HepG2 (cell line): ENCODE measurements around the gene POLL. TPM values are rescaled to one million over a fixed set of nuclear protein-coding genes. Genes with fewer than 3 reads are reported as not detected.
A peak's percentile ranks its signal among the peaks of the same experiment; 100 is the strongest.

ENCODE experiments used
- ATAC-seq: fragments of 200-7000 bp; cut with Tn5 transposase; 3 replicates; pipeline ENCODE4 v1.9.1; 2020; ENCODE audit warnings: mild to moderate bottlenecking, moderate library complexity
- BruUV-seq: library from RNA; stranded (reverse); fragments of 400-500 nt; replicated peaks from 2 replicates; lab custom pipeline; 2021; lab: Mats Ljungman, UMichigan
- CTCF ChIA-PET: fragments of 300-600 bp; formaldehyde crosslinking; extraction: SDS; loops from one replicate; lab custom pipeline; 2021; ENCODE audit warnings: low total read pairs, inconsistent platforms, low intra/inter-chr PET ratio; lab: Yijun Ruan, JAX
- POLR2A ChIA-PET: fragments of 350-600 bp; sonication (Branson Sonifier 250); formaldehyde crosslinking; loops from one replicate; lab custom pipeline; 2020; ENCODE audit warnings: antibody characterized with exemption, inconsistent platforms; lab: Yijun Ruan, JAX
- DNase-seq: peaks from one replicate; pipeline ENCODE4 v3.0.0-alpha.2; 2015; ENCODE audit warnings: low spot score
- FAIRE-seq: peaks from 3 replicates; lab custom pipeline; 2011; peaks lifted over from hg19 to GRCh38; lab: Jason Lieb, UNC
- H2AFZ ChIP-seq: one replicate; pipeline ENCODE4 v1.6.1; 2011; ENCODE audit warnings: low read length, inconsistent platforms
- H3K27ac ChIP-seq: fragments of 300-600 bp; 3 replicates; pipeline ENCODE4 v1.8.0; 2011; ENCODE audit warnings: mixed run types, mild to moderate bottlenecking, mixed read lengths, low read length, inconsistent platforms; ENCODE audit not compliant: insufficient read depth; ENCODE audit errors: extremely low read length
- H3K27me3 ChIP-seq, 2 experiments: fragments of 200-600 bp in 1 of 2; 2 replicates in 1 of 2; 3 replicates in 1 of 2; pipeline versions ENCODE4 v1.6.0 to v1.8.0; 2011; ENCODE audit warnings: low read length in 2 of 2, mild to moderate bottlenecking in 2 of 2, moderate library complexity in 2 of 2, inconsistent platforms in 1 of 2; ENCODE audit not compliant: insufficient read depth in 2 of 2, control insufficient read depth in 1 of 2
- H3K36me3 ChIP-seq, 2 experiments: fragments of 200-600 bp in 1 of 2; replicated peaks in 1 of 2; 2 replicates in 1 of 2; 3 replicates in 1 of 2; pipeline versions ENCODE4 v1.5.1 to v1.8.0; 2011; ENCODE audit warnings: low read length in 2 of 2, inconsistent platforms in 1 of 2; ENCODE audit not compliant: insufficient read depth in 2 of 2, control insufficient read depth in 1 of 2
- H3K4me1 ChIP-seq: 2 replicates; pipeline ENCODE4 v1.5.1; 2012; ENCODE audit warnings: low read length, inconsistent platforms; ENCODE audit not compliant: insufficient read depth
- H3K4me2 ChIP-seq: 2 replicates; pipeline ENCODE4 v1.6.0; 2011; ENCODE audit warnings: low read depth, low read length, inconsistent platforms
- H3K4me3 ChIP-seq, 3 experiments: fragments of 200-600 bp in 1 of 3; sonication (generic), shearing (Covaris generic) in 1 of 3; replicated peaks in 1 of 3; 2 replicates each; pipeline ENCODE4 v1.5.1; 2011 to 2016; ENCODE audit warnings: low read length in 3 of 3, inconsistent platforms in 2 of 3, low read depth in 2 of 3, mild to moderate bottlenecking in 2 of 3, control low read depth in 1 of 3, mixed read lengths in 1 of 3; ENCODE audit not compliant: insufficient read depth in 1 of 3
- H3K79me2 ChIP-seq: one replicate; pipeline ENCODE4 v1.6.1; 2011; ENCODE audit warnings: low read length, inconsistent platforms; ENCODE audit not compliant: insufficient read depth
- H3K9ac ChIP-seq: 2 replicates; pipeline ENCODE4 v1.6.0; 2011; ENCODE audit warnings: mild to moderate bottlenecking, low read depth, low read length, inconsistent platforms; ENCODE audit not compliant: insufficient read depth
- H3K9me3 ChIP-seq: 2 replicates; pipeline ENCODE4 v1.5.1; 2012; ENCODE audit warnings: mild to moderate bottlenecking, low read length
- H4K20me1 ChIP-seq: 2 replicates; pipeline ENCODE4 v1.6.0; 2011; ENCODE audit warnings: inconsistent platforms, mild to moderate bottlenecking, low read length, moderate library complexity; ENCODE audit not compliant: insufficient read depth
- FOXA3 ChIP-seq: IDR thresholded peaks from 2 replicates; pipeline ENCODE4 v1.6.1; 2016; ENCODE audit warnings: missing genetic modification reagents, missing compliant biosample characterization
- REL ChIP-seq: sonication (generic); formaldehyde crosslinking; conservative IDR thresholded peaks from 2 replicates; pipeline ENCODE4 v1.8.0; 2022; ENCODE audit warnings: mild to moderate bottlenecking, missing genetic modification reagents, moderate library complexity
- TBX2 ChIP-seq: sonication (generic); formaldehyde crosslinking; IDR thresholded peaks from 2 replicates; pipeline ENCODE4 v1.5.0; 2020; ENCODE audit warnings: missing genetic modification reagents, mild to moderate bottlenecking, borderline replicate concordance
- ZMYM3 ChIP-seq: sonication (generic); formaldehyde crosslinking; IDR thresholded peaks from 2 replicates; pipeline ENCODE4 v1.5.1; 2020; ENCODE audit warnings: mild to moderate bottlenecking, missing genetic modification reagents
- ZNF597 ChIP-seq: sonication (generic); formaldehyde crosslinking; IDR thresholded peaks from 2 replicates; pipeline ENCODE4 v1.5.0; 2020; ENCODE audit warnings: missing genetic modification reagents
- ZSCAN31 ChIP-seq: sonication (generic); formaldehyde crosslinking; IDR thresholded peaks from 2 replicates; pipeline ENCODE4 v1.5.0; 2020; ENCODE audit warnings: low read depth, mild to moderate bottlenecking, missing genetic modification reagents
- WGBS: methylation state at CpG from one replicate; pipeline ENCODE4 v1.1.6; 2017; ENCODE audit warnings: low lambda C conversion rate; 5-methylcytosine and 5-hydroxymethylcytosine counted together
- in situ Hi-C: cut with HindIII; loops from 2 replicates; pipeline ENCODE4 v1.10.0; 2017; ENCODE audit warnings: low pct_unique_long_range_greater_than_20kb; ENCODE audit not compliant: extremely low pct_ligation_motif_present
- intact Hi-C: fragments of 100-400 bp; cut with micrococcal nuclease; formaldehyde crosslinking; loops from one replicate; pipeline ENCODE4 v1.10.0; 2022; ENCODE audit not compliant: unreplicated experiment
- polyA plus RNA-seq, 8 experiments: library from polyadenylated mRNA; depleted of rRNA in 3 of 8; stranded (reverse) in 7 of 8; unstranded in 1 of 8; fragments of >200 nt; fragmentation: Illumina TruSeq in 4 of 8; extraction: Trizol in 4 of 8; gene quantifications; 2 replicates each; pipeline versions ENCODE4 v1.2.1 to v1.2.3, GENCODE V29; 2011 to 2016; ENCODE audit warnings: low read depth in 4 of 8, missing spikeins in 1 of 8, mixed read lengths in 1 of 8; ENCODE audit not compliant: insufficient read depth in 1 of 8
- total RNA-seq, 5 experiments: library from RNA; depleted of rRNA; stranded (reverse); fragments of >200 nt; fragmentation: Illumina TruSeq; extraction: Trizol; gene quantifications; 2 replicates each; pipeline ENCODE4 v1.2.3, GENCODE V29; 2016; ENCODE audit warnings: low read depth in 1 of 5

Gene POLL
- total and polyA plus RNA-seq, 2 of the 13 experiments (the other 11 are each of a cell fraction or from before 2014, with no cell fraction given) = 13.8 to 19.1 TPM

GRCh38 chr10:101565936-101566332, 22.1 kb downstream of the POLL start:
- Histone ChIP-seq H3K9ac (no peak overlapping the region), H3K27me3 (peaks cover 0 to 55% of the 10 kb centered on the region in 2 experiments; a peak in 4 of 5 replicates), H3K4me1 (peaks cover 42% of the 10 kb centered on the region), H3K9me3 (no peaks in the 10 kb centered on the region), H3K27ac (no peak overlapping the region), H3K36me3 (no peaks in the 10 kb centered on the region), H4K20me1 (no peaks in the 10 kb centered on the region), H3K79me2 (no peaks in the 10 kb centered on the region), H2AFZ (no peak overlapping the region), H3K4me2 (peak overlapping the region; percentile 86), H3K4me3 (peak overlapping the region in 1 of 3 experiments; percentile 62; a peak in 3 of 6 replicates)
- ATAC-seq (no peak), DNase-seq (no peak), FAIRE-seq (no peak)
- POLR2A ChIA-PET = no interaction called here
- CTCF ChIA-PET = no interaction called here
- no TSS peak for BruUV-seq
- TF ChIP-seq REL (CRISPR knock-in tag) (0 out of 2 replicates have a peak, but pooled peaks have one; percentile 24), TBX2 (CRISPR knock-in tag) (no peak)
- WGBS = 43% methylated on average over 5 of the region's 8 CpGs
- intact Hi-C loops (loop anchor here (2.0 kb wide), 1 partner anchor 71 kb away; no protein-coding TSS in a partner anchor), in situ Hi-C loops (loop anchor here (5.0 kb wide), 1 partner anchor 354 kb away; no protein-coding TSS in a partner anchor)

DNA sequence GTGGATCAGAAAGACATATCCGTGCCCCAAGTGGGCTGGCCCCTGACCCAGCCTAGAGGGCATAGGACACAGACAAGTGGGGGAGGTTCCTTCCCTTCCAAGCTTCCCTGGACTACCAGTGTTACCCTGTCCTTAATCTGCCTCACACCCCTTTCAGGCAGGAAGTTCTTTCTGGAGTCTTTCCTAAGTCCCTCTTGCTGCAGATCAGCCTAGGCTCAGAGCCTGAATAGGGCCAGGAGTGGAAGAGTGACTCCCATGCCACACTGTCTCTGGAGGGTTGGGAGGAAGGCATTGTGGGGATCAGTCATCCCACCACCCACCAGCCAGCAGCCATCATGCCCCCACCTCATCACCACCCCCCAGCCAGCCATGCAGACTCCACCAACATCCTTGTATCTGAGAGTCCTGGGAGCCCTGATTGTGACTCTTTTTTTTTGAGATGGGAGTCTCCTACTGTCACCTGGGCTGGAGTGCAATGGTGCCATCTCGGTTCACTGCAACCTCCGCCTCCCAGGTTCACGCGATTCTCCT, 22.6 kb downstream of the POLL start:
- Histone ChIP-seq H3K4me1 (peaks cover 42% of the 10 kb centered on the region), H3K4me3 (no peak overlapping the region), H4K20me1 (no peaks in the 10 kb centered on the region), H3K27ac (no peak overlapping the region), H2AFZ (no peak overlapping the region), H3K9me3 (no peaks in the 10 kb centered on the region), H3K27me3 (peaks cover 0 to 51% of the 10 kb centered on the region in 2 experiments; a peak in 4 of 5 replicates), H3K4me2 (no peak overlapping the region), H3K9ac (no peak overlapping the region), H3K79me2 (no peaks in the 10 kb centered on the region), H3K36me3 (no peaks in the 10 kb centered on the region)
- FAIRE-seq (no peak), DNase-seq (no peak), ATAC-seq (no peak)
- 68% methylated on average over 5 of the region's 5 CpGs for WGBS
- ChIA-PET CTCF (no interaction called here), POLR2A (no interaction called here)
- TF ChIP-seq ZNF597 (CRISPR knock-in tag) = no peak
- no peak for TF ChIP-seq ZSCAN31
- peak; percentile 46; the same call in 1 of the 2 replicates for TF ChIP-seq ZMYM3
- TF ChIP-seq FOXA3 (CRISPR knock-in tag) = no peak
- no TSS peak for BruUV-seq
- intact Hi-C loops (no loop called here), in situ Hi-C loops (loop anchor here (5.0 kb wide), 1 partner anchor 353 kb away; no protein-coding TSS in a partner anchor)
